AG08396 (cell line): ENCODE data around the gene PTEN.
A peak's percentile ranks its signal among the peaks of the same experiment; 100 is the strongest.
"Not testable (repeated sequence)": the region's sequence is repeated elsewhere in the genome, so short reads cannot be mapped to it uniquely, and the experiment has no call there.

Source experiments
- DNase-seq: peaks from one replicate; pipeline ENCODE4 v3.0.0; 2012; ENCODE audit warnings: low spot score, mixed read lengths

The PTEN gene

DNA sequence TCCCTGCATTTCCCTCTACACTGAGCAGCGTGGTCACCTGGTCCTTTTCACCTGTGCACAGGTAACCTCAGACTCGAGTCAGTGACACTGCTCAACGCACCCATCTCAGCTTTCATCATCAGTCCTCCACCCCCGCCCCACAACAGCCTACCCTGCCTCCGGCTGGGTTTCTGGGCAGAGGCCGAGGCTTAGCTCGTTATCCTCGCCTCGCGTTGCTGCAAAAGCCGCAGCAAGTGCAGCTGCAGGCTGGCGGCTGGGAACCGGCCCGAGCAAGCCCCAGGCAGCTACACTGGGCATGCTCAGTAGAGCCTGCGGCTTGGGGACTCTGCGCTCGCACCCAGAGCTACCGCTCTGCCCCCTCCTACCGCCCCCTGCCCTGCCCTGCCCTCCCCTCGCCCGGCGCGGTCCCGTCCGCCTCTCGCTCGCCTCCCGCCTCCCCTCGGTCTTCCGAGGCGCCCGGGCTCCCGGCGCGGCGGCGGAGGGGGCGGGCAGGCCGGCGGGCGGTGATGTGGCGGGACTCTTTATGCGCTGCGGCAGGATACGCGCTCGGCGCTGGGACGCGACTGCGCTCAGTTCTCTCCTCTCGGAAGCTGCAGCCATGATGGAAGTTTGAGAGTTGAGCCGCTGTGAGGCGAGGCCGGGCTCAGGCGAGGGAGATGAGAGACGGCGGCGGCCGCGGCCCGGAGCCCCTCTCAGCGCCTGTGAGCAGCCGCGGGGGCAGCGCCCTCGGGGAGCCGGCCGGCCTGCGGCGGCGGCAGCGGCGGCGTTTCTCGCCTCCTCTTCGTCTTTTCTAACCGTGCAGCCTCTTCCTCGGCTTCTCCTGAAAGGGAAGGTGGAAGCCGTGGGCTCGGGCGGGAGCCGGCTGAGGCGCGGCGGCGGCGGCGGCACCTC lies at the start of gene PTEN, which contains the start of gene KLLN:
Gene PTEN (plus strand): TSS at position 573 of the 891 bp plus-strand sequence. CDS start 845 bp downstream, outside the sequence.
Gene KLLN (minus strand): TSS at position 481 of the 891 bp plus-strand sequence. CDS start 1,046 bp downstream, outside the sequence.
- DNase-seq, result peak; percentile 93

DNA sequence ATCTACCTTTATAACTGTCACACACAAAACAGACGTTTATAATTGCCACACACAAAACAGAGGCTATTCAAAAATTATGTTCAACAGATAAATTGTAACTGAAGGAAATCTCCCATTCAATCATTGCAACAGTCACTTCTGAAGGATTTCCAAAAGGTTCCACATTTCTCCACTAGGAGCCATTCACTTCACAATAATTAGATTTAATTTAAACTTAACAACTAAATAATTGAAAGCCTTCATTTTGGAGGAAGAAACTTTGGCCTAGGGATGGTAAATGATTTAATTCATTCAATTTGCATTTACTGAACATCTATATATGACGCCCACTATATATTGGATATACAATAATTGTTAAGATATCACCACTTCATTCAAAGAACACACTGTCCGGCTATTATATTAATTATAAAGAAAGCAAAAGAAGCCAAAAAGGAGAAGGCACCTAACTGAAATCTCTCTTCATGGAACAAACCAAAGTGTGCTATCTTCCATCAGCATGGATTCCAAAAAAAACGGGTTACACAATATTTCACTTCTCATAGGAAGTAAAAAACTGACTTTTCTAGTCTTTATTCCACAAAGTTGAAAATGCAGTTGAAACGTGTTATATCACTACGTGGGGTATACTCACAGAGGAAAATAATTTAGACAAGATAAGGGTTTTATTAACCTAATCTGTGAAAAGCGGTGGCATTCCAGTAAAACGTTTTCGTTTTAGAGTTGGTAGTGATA lies 47.1 kb upstream of the PTEN start:
- DNase-seq, result no peak

DNA sequence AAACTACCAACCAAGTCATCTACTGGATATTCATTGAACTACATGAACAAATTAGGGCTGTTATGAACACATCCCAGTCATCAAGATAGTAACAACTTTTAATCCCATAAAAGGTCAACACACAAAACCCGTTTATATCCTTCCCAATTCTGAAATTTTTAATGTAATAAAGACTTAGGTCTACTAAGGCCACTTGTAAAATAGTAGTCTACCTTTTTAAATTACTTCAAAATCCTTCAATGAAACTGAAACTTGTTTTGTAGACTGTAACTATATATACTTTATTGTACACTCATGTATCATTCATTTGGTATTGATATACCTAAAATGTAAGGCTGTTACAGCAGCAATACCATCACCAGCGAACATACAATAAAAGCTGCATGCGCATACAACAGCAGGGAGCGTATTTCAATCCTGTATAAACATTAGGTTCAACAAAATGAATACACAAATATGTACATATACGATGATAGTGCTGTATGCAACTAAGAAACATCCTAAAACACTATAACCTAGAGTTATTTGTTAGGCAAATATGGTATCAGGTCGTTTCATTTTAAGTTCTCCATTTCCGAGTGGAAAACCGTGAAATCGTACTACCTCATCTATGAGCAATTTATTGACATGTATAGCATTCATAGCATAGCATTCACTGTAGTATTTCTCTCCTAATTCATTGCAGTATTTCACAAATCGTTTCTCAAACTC lies 46.4 kb upstream of the PTEN start:
- DNase-seq, result no peak

DNA sequence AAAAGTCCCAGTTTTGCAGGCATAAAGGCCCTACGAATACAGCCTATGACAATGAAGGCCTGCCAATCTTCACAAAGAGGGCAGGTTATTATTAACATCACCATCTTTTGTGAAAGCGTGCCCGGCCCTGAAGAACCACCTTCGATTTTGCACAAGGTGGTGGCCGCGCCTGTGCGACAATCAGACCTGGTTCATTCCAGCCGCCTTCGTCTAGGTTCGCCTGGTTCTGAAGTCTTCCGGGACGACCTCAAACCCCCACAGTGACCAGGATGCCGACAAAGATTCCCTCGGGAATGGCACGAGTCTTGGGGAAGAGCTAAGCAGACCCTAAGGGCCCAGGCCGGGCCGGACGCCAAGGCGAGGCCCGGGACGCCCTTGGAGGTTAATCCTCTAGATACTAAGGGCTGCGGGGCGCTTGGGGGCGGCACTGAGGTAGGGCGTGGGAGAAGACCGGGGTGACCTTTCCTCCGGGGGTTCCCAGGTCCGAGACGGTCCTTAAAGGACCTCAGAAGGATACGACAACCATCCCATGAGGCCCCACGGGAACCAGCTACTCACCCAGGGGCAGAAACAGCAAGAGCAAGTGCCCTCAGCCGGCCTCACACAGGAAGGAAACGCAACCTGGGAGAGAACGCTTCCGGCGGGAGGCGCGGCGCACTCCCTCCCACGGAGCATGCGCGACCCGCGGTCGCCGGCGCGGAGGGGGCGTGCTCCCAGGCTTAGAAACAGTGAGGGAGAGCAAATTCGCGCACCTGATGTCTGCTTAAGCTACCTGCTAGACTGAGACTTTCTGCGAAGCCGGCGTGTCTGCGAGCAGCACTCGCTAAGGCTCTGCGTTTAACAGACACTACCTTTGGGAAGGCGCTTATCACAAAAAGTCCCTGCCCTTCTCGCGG lies 45.6 kb upstream of the PTEN start, which contains the start of gene ATAD1:
Gene ATAD1 (minus strand): TSS at position 618 of the 896 bp plus-strand sequence. CDS start 3,627 bp downstream, outside the sequence.
- peak; percentile 92 for DNase-seq

DNA sequence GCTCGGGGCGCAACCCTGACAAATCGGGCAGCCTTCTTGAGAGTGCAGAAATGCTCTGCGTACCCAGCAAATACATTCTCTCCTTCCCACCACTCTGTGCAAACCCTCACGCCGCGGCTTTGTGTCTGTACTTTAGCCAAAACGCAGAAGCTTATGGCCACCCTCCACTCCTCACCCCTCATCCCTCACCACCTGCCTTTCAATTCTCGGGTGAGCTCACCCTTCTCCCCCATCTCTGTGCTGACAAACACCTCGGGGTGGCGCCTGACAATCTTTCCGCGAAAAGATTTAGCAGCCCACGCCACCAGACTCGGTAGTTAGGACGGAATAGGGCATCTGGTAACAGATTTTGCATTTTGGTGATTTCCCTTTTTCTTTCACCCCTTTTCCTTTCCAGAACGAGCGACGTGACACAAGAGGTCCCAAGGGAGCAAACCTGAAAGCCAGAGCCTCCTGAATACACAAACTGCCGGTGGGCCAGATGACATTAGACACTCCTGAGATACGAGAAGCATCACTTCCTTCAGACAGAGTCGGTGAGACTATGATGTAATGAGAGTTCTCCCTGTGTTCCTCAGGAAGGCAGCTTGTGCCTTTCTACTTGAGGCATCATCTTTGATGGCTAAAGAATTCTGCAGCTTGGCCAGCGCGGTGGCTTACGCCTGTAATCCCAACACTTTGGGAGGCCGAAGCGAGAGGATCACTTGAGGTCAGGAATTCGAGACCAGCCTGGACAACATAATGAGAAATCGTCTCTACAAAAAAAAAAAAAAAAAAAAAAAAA lies 44.7 kb upstream of the PTEN start:
- DNase-seq, result peak; percentile 7

DNA sequence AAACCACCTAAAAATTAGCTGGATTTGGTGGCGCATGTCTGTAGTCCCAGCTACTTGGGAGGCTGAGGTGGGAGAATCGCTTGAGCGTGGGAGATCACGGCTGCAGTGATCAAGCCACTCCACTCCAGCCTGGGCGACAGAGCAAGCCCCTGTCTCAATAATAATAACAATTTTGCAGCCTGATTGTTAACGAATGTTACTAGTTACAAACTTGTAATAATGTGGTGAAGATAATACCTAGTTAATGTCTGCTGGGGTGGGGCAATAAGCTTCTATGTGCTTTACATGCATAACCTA lies 44.2 kb upstream of the PTEN start:
- no peak for DNase-seq

DNA sequence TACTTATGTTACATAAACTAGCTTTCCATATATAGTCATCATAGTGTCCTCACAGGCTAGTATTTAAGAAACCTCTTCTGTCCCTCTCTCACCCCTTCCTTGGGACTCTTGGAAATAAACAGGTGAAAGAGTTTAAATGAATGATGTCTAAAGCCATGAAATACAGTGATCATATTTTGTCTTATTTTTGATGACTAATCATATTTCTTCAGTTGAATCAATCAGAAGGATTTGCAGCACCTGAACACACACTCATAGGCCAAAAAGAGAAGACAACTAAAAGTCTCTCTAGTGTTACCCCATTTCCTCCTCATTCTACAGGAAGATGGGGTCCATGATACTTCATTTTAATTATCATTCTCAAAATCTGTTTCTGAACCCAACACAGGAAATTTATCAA lies 36.8 kb upstream of the PTEN start:
- no peak for DNase-seq

DNA sequence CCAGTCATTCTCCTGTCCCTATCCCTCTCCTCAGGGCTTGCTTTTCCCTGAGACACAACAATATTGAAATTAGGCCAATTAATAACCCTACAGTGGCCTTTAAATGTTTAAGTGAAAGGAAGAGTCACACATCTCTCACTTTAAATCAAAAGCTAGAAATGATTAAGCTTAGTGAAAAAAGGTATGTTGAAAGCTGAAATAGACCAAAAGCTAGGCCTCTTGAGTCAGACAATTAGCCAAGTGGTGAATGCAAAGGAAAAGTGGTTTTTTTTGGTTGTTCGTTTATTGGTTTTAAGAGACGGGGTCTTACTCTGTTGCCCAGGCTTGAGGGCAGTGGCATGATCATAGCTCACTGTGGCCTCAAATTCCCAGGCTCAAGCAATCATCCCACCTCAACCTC lies 35.7 kb upstream of the PTEN start:
- no peak for DNase-seq

DNA sequence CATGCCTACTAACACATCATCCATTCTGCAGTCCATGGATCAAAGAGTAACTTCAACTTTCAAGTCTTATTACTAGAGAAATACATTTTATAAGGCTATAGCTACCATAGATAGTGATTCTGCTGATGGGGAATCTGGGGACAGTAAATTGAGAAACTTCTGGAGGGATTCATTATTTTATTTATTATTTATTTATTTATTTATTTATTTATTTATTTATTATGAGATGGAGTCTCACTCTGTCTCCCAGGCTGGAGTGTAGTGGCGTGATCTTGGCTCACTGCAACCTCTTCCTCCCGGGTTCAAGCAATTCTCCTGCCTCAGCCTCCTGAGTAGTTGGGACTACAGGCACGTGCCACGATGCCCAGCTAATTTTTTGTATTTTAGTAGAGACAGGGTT lies 34.4 kb upstream of the PTEN start:
- not testable (repeated sequence) for DNase-seq

DNA sequence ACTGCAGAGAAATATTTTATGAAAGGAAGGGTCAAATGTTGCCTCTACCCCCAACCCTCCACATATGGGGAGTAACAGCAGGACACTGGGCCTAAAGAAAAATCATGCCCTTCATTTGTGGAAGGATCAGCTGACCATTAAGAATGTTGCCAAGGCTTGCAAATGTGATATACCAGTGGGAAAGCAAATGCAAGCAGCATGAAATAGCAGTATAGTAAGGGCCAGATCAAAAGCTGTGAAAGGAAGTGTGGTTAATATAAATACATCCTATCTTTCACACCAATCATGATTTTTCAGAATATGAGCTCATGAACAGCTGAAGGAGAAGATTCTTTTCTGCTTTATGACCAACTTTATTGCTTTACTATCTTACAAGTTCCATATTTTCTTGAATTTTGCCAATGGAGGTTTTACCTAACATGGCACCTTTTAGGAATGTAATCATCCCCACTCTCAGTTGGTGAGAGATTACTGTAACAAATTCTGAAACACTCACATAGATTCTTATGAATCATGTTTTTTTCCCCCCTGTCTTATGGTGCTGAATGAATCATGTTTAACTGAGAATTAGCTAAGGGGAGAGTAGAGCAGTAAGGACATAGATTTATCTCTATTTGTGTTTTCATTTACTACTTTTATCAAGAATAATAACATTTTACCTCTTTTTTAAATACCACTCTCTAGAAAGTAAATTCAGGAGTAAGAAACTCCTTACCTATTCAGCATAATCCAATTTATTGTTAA lies 33.3 kb upstream of the PTEN start:
- no peak for DNase-seq

DNA sequence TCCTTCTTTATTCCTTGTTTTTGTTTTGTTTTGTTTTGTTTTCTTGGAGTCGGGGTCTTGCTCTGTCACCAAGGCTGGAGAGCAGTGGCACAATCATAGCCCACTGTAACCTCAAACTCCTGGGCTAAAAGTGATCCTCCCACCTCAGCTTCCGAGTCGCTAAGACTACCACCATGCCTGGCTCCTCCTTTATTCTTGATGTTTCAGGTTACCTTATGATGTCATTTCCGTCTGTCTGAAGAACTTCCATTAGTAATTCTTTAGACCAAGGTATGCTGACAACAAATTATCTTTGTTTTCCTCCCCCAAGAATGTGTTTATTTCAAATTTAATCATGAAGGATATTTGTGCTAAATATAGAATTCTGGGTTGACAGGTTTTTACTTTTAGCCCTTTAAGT lies 27.3 kb upstream of the PTEN start:
- no peak for DNase-seq

DNA sequence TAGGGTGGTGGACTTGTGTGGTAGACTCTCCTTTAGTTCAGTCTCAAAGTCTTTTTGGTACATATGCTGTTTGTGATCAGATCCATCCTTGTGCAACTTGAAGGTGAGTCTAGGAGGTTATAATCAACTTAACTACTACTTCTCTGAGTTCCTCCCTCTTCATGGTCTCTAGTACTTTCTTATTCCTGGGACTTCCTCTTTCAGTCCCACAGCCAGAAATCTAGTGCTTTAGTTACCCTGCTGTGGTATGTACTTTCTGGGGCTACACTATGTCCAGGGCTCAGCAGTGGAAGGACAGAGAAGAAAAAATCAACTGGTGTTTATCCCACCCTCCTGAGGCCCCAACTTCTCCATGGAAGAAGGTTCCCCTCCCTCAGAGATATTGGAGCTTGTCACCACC lies 26.0 kb upstream of the PTEN start:
- DNase-seq, result no peak

DNA sequence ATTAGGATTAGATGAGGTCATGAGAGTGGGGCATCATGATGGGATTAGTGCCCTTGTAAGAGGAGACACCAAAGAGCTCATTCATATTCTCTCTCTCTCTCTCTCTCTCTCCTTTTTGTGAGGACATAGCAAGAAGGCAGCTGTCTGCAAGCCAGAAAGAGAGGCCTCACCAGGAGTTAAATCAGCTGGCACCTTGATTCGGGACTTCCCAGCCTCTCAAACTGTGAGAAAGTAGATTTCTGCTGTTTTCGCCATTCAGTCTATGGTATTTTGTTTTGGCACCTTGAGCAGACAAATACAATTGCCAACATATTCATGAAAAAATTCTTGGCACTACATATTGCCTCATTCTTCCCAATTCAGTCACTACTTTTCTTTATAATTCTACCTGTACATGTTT lies 24.8 kb upstream of the PTEN start:
- DNase-seq, result no peak

DNA sequence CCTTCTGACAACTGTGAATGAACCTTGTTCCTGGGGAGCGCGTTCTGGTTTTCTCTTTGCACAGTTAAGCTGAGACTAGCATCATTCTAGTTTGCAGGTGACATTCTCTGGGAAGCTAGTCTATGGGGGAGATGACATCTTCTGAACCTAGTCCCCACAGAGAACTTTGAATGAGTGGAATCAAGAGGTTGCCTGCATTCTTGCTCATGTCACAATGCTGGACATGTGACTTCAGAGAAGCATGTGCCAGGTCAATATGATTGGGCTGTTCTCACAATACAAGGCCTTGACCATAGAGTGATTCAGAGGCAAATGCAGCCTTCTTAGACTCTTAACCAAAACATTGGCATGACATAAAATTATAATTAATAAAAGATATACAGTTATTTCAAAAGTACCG lies 22.2 kb upstream of the PTEN start:
- no peak for DNase-seq

DNA sequence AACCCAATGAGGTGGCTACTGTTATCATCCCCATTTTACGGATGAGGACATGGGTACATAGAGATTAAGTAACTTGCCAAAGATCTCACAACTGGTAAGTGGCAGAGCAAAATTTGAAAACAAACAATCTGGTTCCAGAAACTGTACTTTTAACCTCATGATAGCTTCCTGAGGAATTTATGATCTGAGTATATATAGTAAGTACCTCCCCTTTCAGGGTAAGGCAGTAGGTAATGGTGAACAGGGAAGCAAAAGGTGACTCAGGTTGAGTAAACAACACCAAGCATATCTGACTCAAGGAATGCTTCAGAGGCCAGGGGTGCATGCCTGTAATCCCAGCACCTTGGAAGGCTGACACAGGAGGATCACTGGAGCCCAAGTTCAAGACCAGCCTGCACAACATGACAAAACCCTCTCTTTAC lies 21.2 kb upstream of the PTEN start:
- DNase-seq, result no peak

DNA sequence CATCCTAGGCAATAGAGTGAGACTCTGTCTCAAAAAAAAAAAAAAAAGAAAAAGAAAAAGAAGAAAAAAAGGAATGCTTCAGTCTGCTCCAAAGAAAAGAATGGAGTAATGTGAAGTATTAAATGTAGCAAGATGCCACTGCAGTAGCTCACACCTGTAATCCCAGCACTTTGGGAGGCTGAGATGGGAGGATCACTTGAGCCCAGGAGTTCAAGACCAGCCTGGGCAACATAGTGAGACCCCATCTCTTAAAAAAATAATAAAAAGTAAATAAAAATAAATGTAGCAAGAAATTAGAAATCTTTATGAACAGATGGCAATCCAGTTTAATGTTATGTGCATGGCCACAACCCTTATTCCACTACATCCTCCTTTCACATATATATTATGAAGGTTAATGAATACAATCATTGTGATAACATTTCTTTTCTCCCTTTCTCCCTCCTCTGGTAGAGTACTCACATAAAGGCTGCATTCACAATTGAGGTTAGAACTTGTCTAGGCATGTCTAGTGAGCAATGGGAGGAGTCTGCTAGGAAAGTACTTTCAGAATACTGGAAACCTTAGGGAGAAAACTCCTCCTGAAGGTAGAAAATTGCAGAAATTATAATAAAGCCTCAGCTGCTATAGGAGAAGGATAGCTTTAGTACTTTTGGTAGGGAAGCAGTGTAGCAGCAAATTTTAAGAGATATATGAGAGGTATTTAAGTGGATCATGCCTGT lies 20.5 kb upstream of the PTEN start:
- peak; percentile 16 for DNase-seq

DNA sequence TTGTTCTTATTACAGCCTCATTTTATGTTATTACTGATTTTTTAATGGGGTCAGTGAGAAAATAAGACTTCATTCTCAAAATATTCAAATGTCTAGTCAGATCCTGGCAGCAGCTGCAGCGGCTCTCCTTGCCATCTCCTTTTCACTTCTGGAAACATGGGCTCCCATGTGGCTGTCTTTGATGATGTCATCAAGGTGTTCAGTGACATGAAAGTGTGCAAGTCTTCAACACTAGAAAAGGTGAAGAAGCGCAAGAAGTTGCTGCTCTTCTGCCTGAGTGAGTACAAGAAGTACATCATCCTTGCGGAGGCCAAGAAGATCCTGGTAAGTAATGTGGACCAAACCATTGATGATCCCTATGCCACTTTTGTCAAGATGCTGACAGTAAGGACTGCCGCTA lies 19.7 kb upstream of the PTEN start:
- no peak for DNase-seq

DNA sequence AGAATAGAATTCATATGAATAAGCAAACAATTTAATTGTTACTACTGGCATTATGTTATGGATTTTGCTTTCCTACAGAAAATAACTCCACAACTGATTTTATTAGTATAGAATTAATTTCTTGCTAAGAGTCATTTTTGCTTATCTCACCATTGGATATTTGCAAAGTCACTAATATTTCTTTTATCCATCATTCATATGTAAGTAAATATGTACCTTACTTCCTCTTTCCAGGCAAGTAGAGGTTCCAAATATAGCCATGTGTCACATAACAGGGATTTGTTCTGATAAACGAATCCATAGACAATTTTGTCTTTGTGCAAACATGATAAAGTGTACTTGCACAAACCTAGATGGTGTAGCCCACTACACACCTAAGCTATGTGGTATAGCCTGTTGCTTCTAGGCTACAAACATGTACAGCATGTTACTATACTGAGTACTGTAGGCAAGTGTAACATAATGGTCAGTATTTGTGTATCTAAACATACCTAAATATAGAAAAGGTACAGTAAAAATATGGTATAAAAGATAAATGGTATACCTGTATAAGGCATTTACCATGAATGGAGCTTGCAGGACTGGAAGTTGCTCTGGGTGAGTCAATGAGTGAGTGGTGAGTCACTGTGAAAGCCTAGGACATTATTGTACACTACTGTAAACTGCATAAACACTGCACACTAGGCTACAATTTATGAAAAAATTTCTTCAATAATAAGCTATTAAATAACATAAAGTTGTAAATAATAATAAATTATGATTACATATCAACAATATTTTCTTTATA lies 18.4 kb upstream of the PTEN start:
- no peak for DNase-seq

DNA sequence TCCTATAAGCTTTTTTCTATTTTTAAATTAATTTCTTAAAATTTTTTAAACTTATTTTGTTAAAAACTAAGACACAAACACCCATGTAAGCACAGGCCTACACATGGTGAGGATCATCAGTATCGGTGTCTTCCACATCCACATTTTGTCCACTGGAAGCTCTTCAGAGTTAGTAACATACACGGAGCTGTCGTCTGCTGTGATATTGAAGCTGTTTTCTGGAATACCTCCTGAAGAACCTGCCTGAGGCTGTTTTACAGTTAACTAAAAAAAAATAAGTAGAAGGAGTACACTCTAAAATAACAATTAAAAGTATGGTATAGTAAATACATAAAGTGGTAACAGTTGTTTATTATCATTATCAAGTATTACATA lies 17.8 kb upstream of the PTEN start:
- DNase-seq, result no peak
